ENCODE results near the gene S100P. TPM values are rescaled to one million over a fixed set of nuclear protein-coding genes. Genes with fewer than 3 reads are reported as not detected.

The S100P gene
- total RNA-seq, 2 donors from 2014 or later: 7.3 to 21.9 TPM

- Histone ChIP-seq H3K36me3 (no peaks in the 10 kb centered on the region), H3K4me1 (replicated peaks) (peaks cover 14% of the 10 kb centered on the region), H3K4me3 (no peak overlapping the region), H3K27ac (peak overlapping the region; percentile 42 to 61), H3K27me3 (replicated peaks; ENCODE audit: insufficient read depth) (no peaks in the 10 kb centered on the region), H3K9me3 (no peaks in the 10 kb centered on the region)
- intact Hi-C loops (cut with DNase I): no loop called here
- 74% methylated on average over 24 of the region's 24 CpGs for WGBS
- DNase-seq (ENCODE audit: low spot score): peak; percentile 75
- TF ChIP-seq CTCF (IDR thresholded peaks at IDR 0.05) (peak in 3 of 4 experiments; percentile 43 to 63 (median 60)), POLR2AphosphoS5 (IDR thresholded peaks at IDR 0.05) (peak; percentile 82), POLR2A (IDR thresholded peaks at IDR 0.05) (no peak)
Observed at GRCh38 chr4:6687947-6688878, 5.5 kb upstream of the S100P start.

GRCh38 chr4:6688879-6689505 lies 4.7 kb upstream of the S100P start:
- no peak for TF ChIP-seq POLR2AphosphoS5 (IDR thresholded peaks at IDR 0.05)
- TF ChIP-seq CTCF (IDR thresholded peaks at IDR 0.05): no peak
- TF ChIP-seq POLR2A (IDR thresholded peaks at IDR 0.05): no peak
- Histone ChIP-seq H3K4me3 (no peak overlapping the region), H3K27me3 (replicated peaks; ENCODE audit: insufficient read depth) (no peaks in the 10 kb centered on the region), H3K9me3 (no peaks in the 10 kb centered on the region), H3K4me1 (replicated peaks) (peaks cover 14% of the 10 kb centered on the region), H3K27ac (peak overlapping the region; percentile 42 to 61), H3K36me3 (no peaks in the 10 kb centered on the region)
- 40% methylated on average over 23 of the region's 23 CpGs for WGBS
- peak; percentile 34 for DNase-seq (ENCODE audit: low spot score)
- intact Hi-C loops (cut with DNase I): no loop called here

- intact Hi-C loops (cut with DNase I): no loop called here
- no peak overlapping the region for H3K4me3 ChIP-seq
- no peaks in the 10 kb centered on the region for H3K27me3 ChIP-seq (replicated peaks; ENCODE audit: insufficient read depth)
- 83% methylated on average over 15 of the region's 15 CpGs for WGBS
- H3K9me3 ChIP-seq: no peaks in the 10 kb centered on the region
- peak overlapping the region; percentile 33 to 61 for H3K27ac ChIP-seq
- H3K4me1 ChIP-seq (replicated peaks): peaks cover 14% of the 10 kb centered on the region
- no peak for DNase-seq (ENCODE audit: low spot score)
- no peak for TF ChIP-seq POLR2AphosphoS5 (IDR thresholded peaks at IDR 0.05)
- TF ChIP-seq POLR2A (IDR thresholded peaks at IDR 0.05): no peak
- no peak for TF ChIP-seq CTCF (IDR thresholded peaks at IDR 0.05)
- H3K36me3 ChIP-seq: no peaks in the 10 kb centered on the region
Observed at GRCh38 chr4:6689506-6689960, 4.1 kb upstream of the S100P start.

GRCh38 chr4:6692379-6692778 lies 1.3 kb upstream of the S100P start:
- no peak for DNase-seq (ENCODE audit: low spot score)
- H3K4me1 ChIP-seq (replicated peaks): peaks cover 25% of the 10 kb centered on the region

More at GRCh38 chr4:6692379-6692778, 1.3 kb upstream of the S100P start:
- intact Hi-C loops (cut with DNase I): no loop called here
- no peaks in the 10 kb centered on the region for H3K27me3 ChIP-seq (replicated peaks; ENCODE audit: insufficient read depth)
- H3K4me3 ChIP-seq: no peak overlapping the region
- no peaks in the 10 kb centered on the region for H3K9me3 ChIP-seq
- TF ChIP-seq POLR2AphosphoS5 (IDR thresholded peaks at IDR 0.05): no peak
- no peak for TF ChIP-seq CTCF (IDR thresholded peaks at IDR 0.05)
- no peak for TF ChIP-seq POLR2A (IDR thresholded peaks at IDR 0.05)
- H3K27ac ChIP-seq: peak overlapping the region; percentile 47 to 53
- no peaks in the 10 kb centered on the region for H3K36me3 ChIP-seq
- 63% methylated on average over 8 of the region's 8 CpGs for WGBS

Measured in prostate gland (tissue), 2 donors.